AG09319 (cell line): ENCODE results near the gene SBF2.
"Not testable (repeated sequence)": the region's sequence is repeated elsewhere in the genome, so short reads cannot be mapped to it uniquely, and the experiment has no call there.

Source experiments
- DNase-seq: peaks from one replicate; pipeline ENCODE4 v3.0.0-alpha.2; 2010; ENCODE audit warnings: low read depth; ENCODE audit errors: extremely low read depth
- CTCF ChIP-seq: IDR thresholded peaks from 2 replicates; pipeline ENCODE4 v1.5.1; 2011; ENCODE audit warnings: low read depth, mild to moderate bottlenecking, inconsistent platforms, low read length, moderate library complexity

The SBF2 gene

GRCh38 chr11:10247011-10247410 lies 47.0 kb downstream of the SBF2 start:
- no peak for TF ChIP-seq CTCF
- no peak for DNase-seq

- no peak for DNase-seq
- TF ChIP-seq CTCF = no peak
These were observed 50.0 kb downstream of the SBF2 start for GRCh38 chr11:10243896-10244575.

- TF ChIP-seq CTCF = no peak
- DNase-seq = no peak
These were observed 57.2 kb downstream of the SBF2 start for GRCh38 chr11:10236840-10237239.

- TF ChIP-seq CTCF = no peak
- peak; percentile 20 for DNase-seq
These were observed 60.4 kb downstream of the SBF2 start for GRCh38 chr11:10233581-10233980.

- no peak for TF ChIP-seq CTCF
These were observed 61.3 kb downstream of the SBF2 start for GRCh38 chr11:10232756-10233155.

GRCh38 chr11:10231803-10232202 lies 62.2 kb downstream of the SBF2 start:
- DNase-seq = not testable (repeated sequence)

More at GRCh38 chr11:10232756-10233155, 61.3 kb downstream of the SBF2 start:
- DNase-seq = no peak

- DNase-seq = no peak
- no peak for TF ChIP-seq CTCF
These were observed 68.5 kb downstream of the SBF2 start for GRCh38 chr11:10225553-10225952.

- DNase-seq = no peak
- TF ChIP-seq CTCF = no peak
These were observed 71.6 kb downstream of the SBF2 start for GRCh38 chr11:10222399-10222798.
